K562 (cell line): ENCODE results near the gene ZSCAN25. TPM values are rescaled to one million over a fixed set of nuclear protein-coding genes. Genes with fewer than 3 reads are reported as not detected.

Source experiments
- ATAC-seq: fragments of 200-7000 bp; cut with Tn5 transposase; 3 replicates; pipeline ENCODE4 v1.9.1; 2020; ENCODE audit warnings: moderate library complexity
- BruUV-seq: library from RNA; stranded (reverse); fragments of 400-500 nt; replicated peaks from 2 replicates; lab custom pipeline; 2021; lab: Mats Ljungman, UMichigan
- CTCF ChIA-PET: fragments of 300-600 bp; formaldehyde crosslinking; extraction: SDS; loops from one replicate; lab custom pipeline; 2021; ENCODE audit warnings: low intra/inter-chr PET ratio; lab: Yijun Ruan, JAX
- POLR2A ChIA-PET: fragments of 300-600, 350-650 bp; sonication (Branson Sonifier 250); formaldehyde crosslinking; extraction: SDS; loops from one replicate; lab custom pipeline; 2021; ENCODE audit warnings: antibody characterized with exemption, inconsistent platforms; lab: Yijun Ruan, JAX
- DNase-seq, 4 experiments: peaks; one replicate each; pipeline versions ENCODE4 v3.0.0 to v3.0.0-alpha.2; 2011 to 2018; ENCODE audit warnings: low spot score in 3 of 4, mixed read lengths in 3 of 4; ENCODE audit errors: extremely low read depth in 1 of 4
- FAIRE-seq: peaks from 2 replicates; lab custom pipeline; 2011; peaks lifted over from hg19 to GRCh38; lab: Jason Lieb, UNC
- H2AFZ ChIP-seq: 2 replicates; pipeline ENCODE4 v1.6.0; 2011; ENCODE audit warnings: low read depth, low read length, control low read depth, inconsistent platforms
- H3K27ac ChIP-seq: fragments of 200-600 bp; 3 replicates; pipeline ENCODE4 v1.8.0; 2011; ENCODE audit warnings: low read depth, mild to moderate bottlenecking, control low read depth, inconsistent platforms, low read length, moderate library complexity, mixed read lengths; ENCODE audit errors: extremely low read depth
- H3K27me3 ChIP-seq, 2 experiments: fragments of 300-600 bp in 1 of 2; 2 replicates in 1 of 2; 3 replicates in 1 of 2; pipeline versions ENCODE4 v1.6.0 to v1.8.0; 2011; ENCODE audit warnings: inconsistent platforms in 2 of 2, low read length in 2 of 2, mild to moderate bottlenecking in 1 of 2, mixed read lengths in 1 of 2, moderate library complexity in 1 of 2; ENCODE audit not compliant: control insufficient read depth in 2 of 2, insufficient read depth in 2 of 2
- H3K36me3 ChIP-seq: fragments of 300-600 bp; 3 replicates; pipeline ENCODE4 v1.8.0; 2011; ENCODE audit warnings: mild to moderate bottlenecking, low read length, inconsistent platforms; ENCODE audit not compliant: control insufficient read depth, insufficient read depth
- H3K4me1 ChIP-seq, 2 experiments: fragments of 200-600 bp in 1 of 2; replicated peaks in 1 of 2; 2 replicates in 1 of 2; 3 replicates in 1 of 2; pipeline versions ENCODE4 v1.5.1 to v1.8.0; 2011; ENCODE audit warnings: inconsistent platforms in 2 of 2, low read length in 2 of 2, mild to moderate bottlenecking in 1 of 2, mixed read lengths in 1 of 2, moderate library complexity in 1 of 2; ENCODE audit not compliant: control insufficient read depth in 2 of 2, insufficient read depth in 2 of 2
- H3K4me2 ChIP-seq: 2 replicates; pipeline ENCODE4 v1.6.1; 2011; ENCODE audit warnings: low read length, control low read depth, inconsistent platforms, mixed read lengths; ENCODE audit not compliant: insufficient read depth
- H3K4me3 ChIP-seq: fragments of 200-600 bp; sonication (generic), shearing (Covaris generic); 2 replicates; pipeline ENCODE4 v1.5.1; 2016; ENCODE audit warnings: control low read depth, inconsistent platforms
- H3K79me2 ChIP-seq: fragments of 200-600 bp; 3 replicates; pipeline ENCODE4 v1.8.0; 2011; ENCODE audit warnings: low read length, inconsistent platforms; ENCODE audit not compliant: control insufficient read depth, insufficient read depth
- H3K9ac ChIP-seq, 2 experiments: 2 replicates each; pipeline versions ENCODE4 v1.6.0 to v1.6.1; 2011; ENCODE audit warnings: low read depth in 2 of 2, low read length in 2 of 2, control low read depth in 1 of 2, inconsistent platforms in 1 of 2, mild to moderate bottlenecking in 1 of 2, mixed read lengths in 1 of 2; ENCODE audit not compliant: insufficient read depth in 1 of 2
- H3K9me1 ChIP-seq: one replicate; pipeline ENCODE4 v1.6.0; 2011; ENCODE audit warnings: inconsistent platforms, mild to moderate bottlenecking, low read length, moderate library complexity; ENCODE audit not compliant: control insufficient read depth, insufficient read depth
- H3K9me3 ChIP-seq: replicated peaks from 2 replicates; pipeline ENCODE4 v1.5.1; 2011; ENCODE audit warnings: low read depth, low read length, inconsistent platforms; ENCODE audit not compliant: control insufficient read depth, insufficient read depth
- H4K20me1 ChIP-seq: replicated peaks from 2 replicates; pipeline ENCODE4 v1.6.1; 2011; ENCODE audit warnings: low read length, inconsistent platforms, mixed read lengths; ENCODE audit not compliant: control insufficient read depth, insufficient read depth
- BRD9 ChIP-seq: fragments of 450-650 bp; IDR thresholded peaks from 2 replicates; pipeline ENCODE4 v1.6.1; 2018; ENCODE audit warnings: low read depth; ENCODE audit not compliant: partially characterized antibody
- FOXK1 ChIP-seq: sonication (generic); formaldehyde crosslinking; IDR thresholded peaks from 2 replicates; pipeline ENCODE4 v1.8.0; 2022; ENCODE audit warnings: missing genetic modification reagents, mild to moderate bottlenecking, borderline replicate concordance
- WGBS: fragments of 100-300 bp; shearing (Covaris generic); methylation state at CpG from one replicate; pipeline ENCODE4 v1.1.6; 2016; ENCODE audit warnings: low coverage, mixed read lengths; ENCODE audit not compliant: insufficient coverage; ENCODE audit errors: missing lambda C conversion rate; 5-methylcytosine and 5-hydroxymethylcytosine counted together
- in situ Hi-C: fragments of 300-500 bp; cut with MboI; formaldehyde crosslinking; loops from 4 replicates; pipeline ENCODE4 v1.15.0; 2018; ENCODE audit warnings: inconsistent platforms, mixed read lengths
- intact Hi-C: fragments of 100-400 bp; cut with micrococcal nuclease; formaldehyde crosslinking; loops from 2 replicates; pipeline ENCODE4 v1.14.2; 2022
- polyA plus RNA-seq, 8 experiments: library from polyadenylated mRNA; depleted of rRNA in 4 of 8; stranded (reverse) in 5 of 8; unstranded in 3 of 8; fragments of >200 nt; fragmentation: Nextera tagmentation in 2 of 8; fragmentation: Illumina TruSeq in 1 of 8; extraction: Ambion mirVana in 2 of 8; extraction: Trizol in 1 of 8; gene quantifications; 2 replicates each; pipeline versions ENCODE4 v1.2.1 to v1.2.3, GENCODE V29; 2011 to 2014; ENCODE audit warnings: inconsistent platforms in 1 of 8, missing spikeins in 1 of 8
- total RNA-seq, 7 experiments: library from RNA; depleted of rRNA in 6 of 7; stranded (reverse); fragments of >200 nt in 6 of 7; fragmentation: Illumina TruSeq in 2 of 7; extraction: Trizol in 2 of 7; gene quantifications; 2 replicates each; pipeline versions ENCODE4 v1.2.1 to v1.2.3, GENCODE V29; 2011 to 2021; ENCODE audit warnings: low replicate concordance in 1 of 7
- TF ChIP-seq, protein P1 (sequence below): sonication (generic); formaldehyde crosslinking; IDR thresholded peaks from 2 replicates; pipeline ENCODE4 v1.8.0; 2022; ENCODE audit warnings: mild to moderate bottlenecking, missing genetic modification reagents
- TF ChIP-seq, protein P2 (sequence below): IDR thresholded peaks from 2 replicates; pipeline ENCODE4 v1.6.1; 2012; ENCODE audit warnings: low read depth, low read length, improper control_type of control experiment, borderline replicate concordance

Gene ZSCAN25
- total and polyA plus RNA-seq, 9 of the 15 experiments (the other 6 are each of a cell fraction or from before 2014, with no cell fraction given) = 0.94 to 18.4 (median 12.8) TPM

- ChIA-PET CTCF (no interaction called here), POLR2A (no interaction called here)
- H4K20me1 ChIP-seq = no peaks in the 10 kb centered on the region
- no peak overlapping the region for H3K27ac ChIP-seq
- no peak overlapping the region for H3K4me2 ChIP-seq
- FAIRE-seq = no peak
- in situ Hi-C loops (no loop called here), intact Hi-C loops (no loop called here)
- H3K9ac ChIP-seq = no peak overlapping the region
- no peaks in the 10 kb centered on the region for H3K9me3 ChIP-seq
- H3K9me1 ChIP-seq = no peaks in the 10 kb centered on the region
- no peaks in the 10 kb centered on the region for H3K79me2 ChIP-seq
- H2AFZ ChIP-seq = no peak overlapping the region
- TF ChIP-seq BRD9 (no peak), FOXK1 (no peak)
- TF ChIP-seq, protein P1, sequence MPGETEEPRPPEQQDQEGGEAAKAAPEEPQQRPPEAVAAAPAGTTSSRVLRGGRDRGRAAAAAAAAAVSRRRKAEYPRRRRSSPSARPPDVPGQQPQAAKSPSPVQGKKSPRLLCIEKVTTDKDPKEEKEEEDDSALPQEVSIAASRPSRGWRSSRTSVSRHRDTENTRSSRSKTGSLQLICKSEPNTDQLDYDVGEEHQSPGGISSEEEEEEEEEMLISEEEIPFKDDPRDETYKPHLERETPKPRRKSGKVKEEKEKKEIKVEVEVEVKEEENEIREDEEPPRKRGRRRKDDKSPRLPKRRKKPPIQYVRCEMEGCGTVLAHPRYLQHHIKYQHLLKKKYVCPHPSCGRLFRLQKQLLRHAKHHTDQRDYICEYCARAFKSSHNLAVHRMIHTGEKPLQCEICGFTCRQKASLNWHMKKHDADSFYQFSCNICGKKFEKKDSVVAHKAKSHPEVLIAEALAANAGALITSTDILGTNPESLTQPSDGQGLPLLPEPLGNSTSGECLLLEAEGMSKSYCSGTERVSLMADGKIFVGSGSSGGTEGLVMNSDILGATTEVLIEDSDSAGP (CRISPR knock-in tag) = no peak
- TF ChIP-seq, protein P2, sequence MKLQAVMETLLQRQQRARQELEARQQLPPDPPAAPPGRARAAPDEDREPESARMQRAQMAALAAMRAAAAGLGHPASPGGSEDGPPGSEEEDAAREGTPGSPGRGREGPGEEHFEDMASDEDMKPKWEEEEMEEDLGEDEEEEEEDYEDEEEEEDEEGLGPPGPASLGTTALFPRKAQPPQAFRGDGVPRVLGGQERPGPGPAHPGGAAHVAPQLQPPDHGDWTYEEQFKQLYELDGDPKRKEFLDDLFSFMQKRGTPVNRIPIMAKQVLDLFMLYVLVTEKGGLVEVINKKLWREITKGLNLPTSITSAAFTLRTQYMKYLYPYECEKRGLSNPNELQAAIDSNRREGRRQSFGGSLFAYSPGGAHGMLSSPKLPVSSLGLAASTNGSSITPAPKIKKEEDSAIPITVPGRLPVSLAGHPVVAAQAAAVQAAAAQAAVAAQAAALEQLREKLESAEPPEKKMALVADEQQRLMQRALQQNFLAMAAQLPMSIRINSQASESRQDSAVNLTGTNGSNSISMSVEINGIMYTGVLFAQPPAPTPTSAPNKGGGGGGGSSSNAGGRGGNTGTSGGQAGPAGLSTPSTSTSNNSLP = peak; percentile 4; the same call in 1 of the 2 replicates
- H3K36me3 ChIP-seq = no peaks in the 10 kb centered on the region
- BruUV-seq = no TSS peak
- no peak for ATAC-seq
- no peak for DNase-seq
- no peak overlapping the region for H3K4me3 ChIP-seq
- WGBS = 26% methylated on average over 7 of the region's 7 CpGs
- H3K4me1 ChIP-seq = peaks cover 0 to 11% of the 10 kb centered on the region in 2 experiments; a peak in 3 of 5 replicates
- no peaks in the 10 kb centered on the region for H3K27me3 ChIP-seq
These were observed 21.6 kb upstream of the ZSCAN25 start for GRCh38 chr7:99594948-99595745.
